Stimulated activated CD4-positive, alpha-beta T cell treated with anti-CD3 and anti-CD28 coated beads, TNF-alpha, amount 100 ng/mL, for 4 hours (primary cell): Measurements from ENCODE around the gene TNNI3K.

Experiments used
- DNase-seq, 3 experiments: peaks; one replicate each; pipeline ENCODE4 v3.0.0-alpha.2; 2020; ENCODE audit warnings: low read depth in 3 of 3

TNNI3K gene

DNA sequence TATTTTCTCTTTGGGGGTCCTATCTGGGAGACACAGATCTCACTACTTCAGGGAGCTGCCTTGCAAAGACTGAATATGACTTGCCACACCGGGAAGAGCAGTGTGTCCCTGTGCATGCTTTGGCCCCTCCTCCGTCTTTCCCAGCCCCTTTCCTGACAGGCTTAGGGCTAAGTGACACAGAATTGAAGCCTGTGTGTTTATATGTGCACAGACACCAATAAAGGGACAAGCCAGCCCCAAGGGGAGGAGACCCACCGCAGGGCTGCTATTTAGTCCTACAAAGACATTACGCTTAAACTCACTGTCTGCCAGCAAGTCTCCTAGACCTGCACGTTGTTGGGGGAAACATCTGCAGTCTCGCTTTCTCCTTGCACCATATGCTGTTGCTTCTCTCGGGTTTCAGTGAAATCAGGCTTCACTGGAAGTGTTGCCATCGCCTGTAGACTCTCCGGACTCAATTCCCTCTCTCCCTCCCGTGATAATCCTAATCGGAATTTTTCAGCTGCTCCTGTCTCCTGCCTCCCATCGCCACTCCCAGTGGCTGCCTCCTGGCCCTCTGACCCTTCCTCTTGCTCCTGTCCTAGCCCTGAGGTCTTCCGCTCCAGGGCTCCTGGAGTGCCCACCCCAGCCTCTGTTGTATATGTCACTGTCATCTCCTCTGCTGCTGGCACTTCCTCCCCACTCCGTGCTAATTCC lies 335.8 kb downstream of the TNNI3K start:
- no peak for DNase-seq

DNA sequence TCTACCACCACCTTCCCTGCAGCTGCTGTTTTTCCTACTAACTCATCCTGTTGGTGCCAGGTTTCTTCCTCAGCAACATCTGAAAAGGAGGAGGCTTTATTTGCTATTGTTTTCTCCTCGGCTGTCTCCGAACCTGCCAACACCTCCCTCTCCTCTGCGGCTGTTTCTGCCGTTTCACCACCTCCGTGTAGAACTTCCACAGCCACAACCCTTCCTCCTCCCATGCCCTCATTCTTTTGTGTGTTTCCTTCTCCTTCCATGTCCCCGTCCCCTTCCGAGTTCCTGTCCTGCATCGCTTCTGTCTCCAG lies 336.3 kb downstream of the TNNI3K start:
- DNase-seq: no peak

DNA sequence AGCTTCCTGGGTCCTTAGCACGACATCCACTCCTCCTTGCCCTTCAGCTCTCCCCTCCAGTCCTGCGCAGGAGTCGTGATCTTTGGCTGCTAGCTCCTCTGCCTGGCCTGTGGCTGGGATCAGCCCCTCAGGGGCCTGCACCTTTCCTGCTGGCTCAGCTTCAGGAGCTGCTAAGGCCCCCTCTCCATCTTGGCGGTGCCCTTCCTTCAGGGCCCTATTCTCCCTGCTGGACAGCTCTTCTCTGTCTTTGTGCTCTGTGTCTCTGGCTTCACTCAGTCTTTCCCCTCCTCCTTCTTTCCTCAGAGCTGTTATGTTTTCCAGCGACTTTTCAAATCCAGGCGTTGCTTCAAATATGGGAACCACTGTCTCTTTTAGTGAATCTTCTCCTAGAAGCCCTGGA lies 336.7 kb downstream of the TNNI3K start:
- DNase-seq: no peak

DNA sequence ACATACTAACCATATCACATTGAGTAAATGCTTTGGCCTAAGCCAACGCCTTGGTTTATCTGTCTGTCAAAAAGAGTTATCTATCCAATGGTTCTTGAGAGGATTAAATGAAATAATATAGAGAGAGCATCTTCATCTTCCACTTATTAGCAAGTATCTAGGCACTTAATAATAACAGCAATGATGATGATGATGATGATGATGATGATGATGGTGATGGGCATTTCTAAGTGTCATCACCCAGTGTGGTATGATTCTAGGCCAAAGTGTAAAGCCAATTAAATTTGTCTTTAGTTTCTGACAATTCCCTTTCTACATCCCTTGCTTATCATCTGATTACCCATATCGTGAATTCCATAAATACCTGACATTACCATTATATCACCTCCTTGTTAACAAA lies 342.9 kb downstream of the TNNI3K start:
- no peak for DNase-seq

DNA sequence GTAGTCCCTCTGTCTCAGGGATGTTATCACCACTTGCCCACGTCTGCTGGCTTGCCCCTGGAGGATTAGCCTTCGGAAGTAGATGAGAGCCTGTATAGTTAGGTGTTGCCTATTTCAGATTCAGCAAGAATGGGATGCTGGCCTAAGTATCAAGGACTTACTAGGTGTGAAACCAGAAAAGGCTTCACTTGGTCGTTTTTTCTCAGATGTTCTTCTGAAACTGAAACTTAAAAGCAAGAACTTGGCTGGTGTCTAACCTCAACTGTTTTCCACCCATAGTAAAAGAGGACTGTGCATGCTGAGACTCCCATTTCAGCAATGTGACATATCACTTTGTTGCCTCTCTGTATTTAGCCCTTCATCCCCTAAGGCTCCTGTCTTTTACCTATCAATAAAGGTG lies 344.2 kb downstream of the TNNI3K start:
- DNase-seq: no peak

DNA sequence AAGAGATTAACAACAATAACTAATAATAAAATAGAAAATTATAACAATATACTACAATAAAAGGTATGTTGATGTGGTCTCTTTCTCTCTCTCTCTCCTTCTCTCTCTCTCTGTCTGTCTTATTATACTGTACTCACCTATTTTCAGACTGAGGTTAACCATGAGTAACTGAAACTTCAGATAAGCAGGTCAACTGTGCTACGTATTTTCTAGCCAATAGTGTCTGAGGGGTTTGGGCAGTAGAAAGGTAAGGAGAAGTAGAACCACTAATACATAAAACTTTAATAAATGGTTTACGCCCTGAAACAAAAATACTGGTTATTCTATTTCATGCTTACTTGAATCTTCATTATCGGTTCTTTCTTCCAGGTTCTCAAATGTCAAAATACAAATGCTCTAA lies 348.2 kb downstream of the TNNI3K start:
- DNase-seq: no peak

DNA sequence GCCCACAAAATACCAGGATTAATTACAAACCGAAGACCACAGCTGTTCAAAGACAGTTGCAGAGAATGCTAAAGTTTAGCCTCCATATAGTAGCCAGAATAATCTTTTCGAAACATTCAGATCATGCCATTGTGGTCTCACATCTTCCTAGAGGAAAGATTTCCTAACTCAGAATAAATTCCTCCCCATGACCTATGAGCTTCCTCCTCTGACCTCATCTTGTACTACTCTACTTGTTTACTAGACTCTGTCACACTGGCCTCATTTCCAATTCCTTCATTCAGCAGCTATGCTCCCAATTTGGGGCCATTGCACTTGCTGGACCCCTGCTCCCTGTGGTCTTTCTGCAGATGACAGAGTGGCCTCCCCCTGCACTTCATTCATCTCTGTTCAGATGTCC lies 349.0 kb downstream of the TNNI3K start:
- DNase-seq: no peak

DNA sequence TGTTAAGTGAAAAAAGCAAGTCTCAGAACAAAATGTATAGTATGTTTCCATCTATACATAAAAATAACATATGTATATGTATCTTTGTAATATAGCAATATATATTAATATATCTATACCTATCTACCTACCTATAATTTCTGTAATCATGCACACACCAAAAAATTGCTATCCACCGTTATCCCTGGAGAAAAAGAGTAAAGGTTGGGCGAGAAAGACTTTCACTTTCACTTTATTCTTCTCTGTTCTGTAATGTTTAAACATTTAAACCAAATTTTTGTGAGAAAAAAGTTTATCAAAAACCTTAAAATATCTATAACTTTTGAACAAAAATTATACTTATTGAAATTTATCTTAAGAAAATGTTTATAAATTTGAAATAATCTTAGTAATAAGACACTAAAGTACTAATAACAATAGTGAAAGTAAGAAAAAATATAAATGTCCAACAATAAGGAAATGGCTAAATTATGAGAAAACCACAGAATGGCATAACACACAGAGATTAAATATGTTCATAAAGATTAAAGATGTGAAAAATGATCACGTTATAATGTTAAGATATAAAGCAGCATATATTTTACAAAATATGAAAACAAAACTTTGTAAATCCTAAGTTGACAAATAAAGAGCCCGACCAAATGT lies 351.2 kb downstream of the TNNI3K start:
- DNase-seq: no peak

DNA sequence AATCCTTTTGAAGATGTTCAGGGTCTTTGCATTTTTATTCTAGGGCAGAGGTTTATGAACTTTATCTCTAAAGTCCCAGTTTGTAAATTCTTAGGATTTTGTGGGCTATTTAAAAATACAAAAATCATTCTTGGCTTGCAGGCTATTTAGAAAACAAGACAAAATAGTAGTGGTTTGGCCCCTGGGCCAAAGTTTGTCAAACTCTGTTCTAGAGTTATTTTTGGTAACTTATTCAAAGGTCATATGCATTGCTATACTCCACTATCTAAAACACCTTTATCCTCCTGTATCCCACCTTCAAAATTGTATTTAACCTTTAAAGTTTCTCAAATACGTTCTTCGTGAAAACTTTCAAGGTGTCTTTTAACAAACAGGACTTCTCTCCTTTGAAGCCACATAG lies 352.7 kb downstream of the TNNI3K start:
- DNase-seq: no peak

DNA sequence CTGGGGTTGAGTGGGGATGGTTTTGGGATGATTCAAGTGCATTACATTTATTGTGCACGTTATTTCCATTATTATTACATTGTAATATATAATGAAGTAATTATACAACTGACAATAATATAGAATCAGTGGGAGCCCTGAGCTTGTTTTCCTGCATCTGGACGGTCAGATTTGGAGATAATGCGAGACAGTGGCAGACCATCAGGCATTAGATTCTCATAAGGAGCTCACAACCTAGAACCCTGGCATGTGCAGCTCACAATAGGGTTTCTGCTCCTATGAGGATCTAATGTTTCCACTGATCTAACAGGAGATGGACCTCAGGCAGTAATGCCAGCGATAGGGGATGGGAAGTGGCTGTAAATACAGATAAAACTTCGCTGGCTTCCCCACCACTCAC lies 355.1 kb downstream of the TNNI3K start:
- no peak for DNase-seq

DNA sequence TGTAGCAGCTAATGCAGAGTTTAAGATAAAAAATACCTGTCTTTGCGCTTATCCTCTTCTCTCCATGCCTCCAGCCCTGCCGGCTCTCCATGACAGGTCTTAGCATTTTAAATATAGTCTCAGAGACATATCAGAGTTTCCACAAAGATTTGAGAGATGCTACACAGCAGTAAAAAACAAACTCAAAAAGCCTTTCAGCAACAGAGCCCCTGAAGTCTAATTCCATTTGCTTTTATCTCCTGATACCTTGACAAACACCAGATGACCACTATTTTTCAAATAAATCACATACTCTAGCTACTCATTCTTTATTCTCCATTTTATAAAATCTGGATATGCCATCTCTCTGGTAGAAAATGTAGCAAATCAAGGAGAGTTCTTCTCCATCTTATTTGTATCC lies 356.8 kb downstream of the TNNI3K start:
- DNase-seq: no peak

DNA sequence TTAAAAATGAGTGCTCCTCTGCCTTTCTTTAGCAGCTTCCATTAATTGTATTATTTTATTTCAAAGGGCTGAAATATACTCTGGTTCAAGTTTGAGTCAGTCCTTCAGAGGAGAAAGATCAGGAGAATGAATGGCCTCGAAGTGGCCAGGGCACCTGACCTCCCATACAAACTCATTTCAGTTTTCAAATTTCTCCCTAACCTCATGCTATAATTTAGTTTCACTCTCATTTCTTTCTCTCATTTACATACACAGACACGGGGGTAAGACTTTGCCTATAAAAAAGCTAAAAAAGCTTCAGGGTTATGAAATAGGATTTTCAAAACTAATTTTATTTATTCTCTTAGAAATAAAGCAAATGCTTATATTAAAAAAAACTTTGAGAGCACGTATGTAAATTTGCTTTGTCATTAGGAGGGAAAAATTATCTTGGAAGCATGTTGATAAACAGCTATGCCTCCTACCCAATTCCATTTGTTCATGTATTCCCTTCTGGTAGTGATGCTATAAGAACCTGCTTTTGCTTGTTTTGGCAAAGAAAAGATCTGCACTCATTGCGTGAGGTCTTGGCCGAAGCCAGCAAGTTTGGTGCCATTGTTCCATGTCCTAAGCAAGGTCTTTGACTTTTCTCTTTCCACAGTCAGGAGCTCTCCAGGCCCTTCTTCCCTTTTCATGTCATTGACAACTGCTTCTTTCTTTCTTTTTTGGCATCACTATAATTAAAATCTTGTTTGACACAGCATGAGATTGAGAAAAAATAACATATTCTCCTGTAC lies 357.6 kb downstream of the TNNI3K start:
- DNase-seq: no peak
